Measurements from ENCODE around the gene PLEKHG4. TPM values are rescaled to one million over a fixed set of nuclear protein-coding genes. Genes with fewer than 3 reads are reported as not detected.

The PLEKHG4 gene
- total and polyA plus RNA-seq, 9 of the 15 experiments (the other 6 are each of a cell fraction or from before 2014, with no cell fraction given): 3.7 to 36.8 (median 17.9) TPM

DNA sequence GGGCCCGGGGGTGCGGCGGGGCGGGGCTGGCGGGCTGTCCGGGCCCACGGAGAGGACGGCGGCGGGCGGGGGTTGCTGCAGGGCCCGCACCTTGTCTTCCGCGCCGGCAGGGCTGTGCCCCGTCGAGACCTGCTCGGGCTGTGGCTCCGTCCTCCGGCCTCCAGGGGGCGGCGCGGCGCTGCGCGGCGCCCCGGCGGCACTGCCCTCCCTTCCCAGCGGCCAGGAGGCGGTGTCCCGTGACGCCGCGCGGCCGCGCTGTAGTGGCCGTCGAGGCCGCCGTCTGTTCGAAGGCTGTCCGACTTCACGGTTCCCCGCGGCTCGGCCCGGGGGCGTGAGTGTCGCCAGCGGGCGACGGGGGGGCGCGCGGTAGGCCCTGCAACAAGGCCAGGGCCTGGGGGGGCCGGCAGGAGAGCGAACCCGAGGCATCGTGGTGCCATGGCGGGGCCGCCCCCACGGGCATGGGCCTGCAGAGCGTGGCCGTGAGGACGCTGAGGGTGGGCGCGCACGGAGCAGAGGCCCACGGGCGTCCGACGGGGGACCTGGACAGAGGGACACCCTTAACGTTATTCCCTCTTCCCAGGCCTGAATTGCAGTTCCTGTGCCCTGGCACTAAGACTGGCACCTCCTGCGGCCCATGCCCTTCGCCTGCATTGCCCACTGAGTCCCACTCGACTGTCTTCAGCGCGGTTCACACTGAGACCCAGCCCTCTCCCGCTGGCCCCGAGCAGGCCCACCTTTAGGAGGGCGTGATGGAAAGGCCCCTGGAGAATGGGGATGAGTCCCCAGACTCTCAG, at the start of gene PLEKHG4 (continued):
- TF ChIP-seq ZBTB7A (IDR thresholded peaks at IDR 0.05; ENCODE audit: borderline replicate concordance, control insufficient read depth, low read depth, low read length) (peak; percentile 51; the same call in 1 of the 2 replicates), MTA3 (IDR thresholded peaks at IDR 0.05; ENCODE audit: borderline replicate concordance) (peak; percentile 78), GABPB1 (CRISPR knock-in tag; IDR thresholded peaks at IDR 0.05) (0 out of 2 replicates have a peak, but pooled peaks have one; percentile 16), ILF3 (IDR thresholded peaks at IDR 0.05; ENCODE audit: borderline replicate concordance) (0 out of 2 replicates have a peak, but pooled peaks have one; percentile 85), ZKSCAN1 (IDR thresholded peaks at IDR 0.05; ENCODE audit: low read depth, low read length) (peak; percentile 57; the same call in 1 of the 2 replicates), GATAD2B (IDR thresholded peaks at IDR 0.05; ENCODE audit: borderline replicate concordance) (peak; percentile 91), CBX3 (IDR thresholded peaks at IDR 0.05; ENCODE audit: borderline replicate concordance in 1 of 2, low read length in 2 of 2) (peak in 1 of 2 experiments; percentile 36; a peak in 1 of 3 replicates), MLLT1 (IDR thresholded peaks at IDR 0.05) (no peak), ZNF239 (CRISPR knock-in tag; IDR thresholded peaks at IDR 0.05) (peak; percentile 38; the same call in 1 of the 2 replicates), RFX5 (IDR thresholded peaks at IDR 0.05; ENCODE audit: low read depth, low read length) (no peak), ZNF592 (IDR thresholded peaks at IDR 0.05) (peak; percentile 94), TOE1 (IDR thresholded peaks at IDR 0.05; ENCODE audit: borderline replicate concordance) (peak; percentile 84; the same call in 1 of the 2 replicates), TOE1 (CRISPR knock-in tag; IDR thresholded peaks at IDR 0.05; ENCODE audit: borderline replicate concordance, low read depth) (no peak), PHF20 (IDR thresholded peaks at IDR 0.05; ENCODE audit: partially characterized antibody) (peak; percentile 90), ZNF41 (CRISPR knock-in tag; conservative IDR thresholded peaks at IDR 0.05) (peak; percentile 55; the same call in 1 of the 2 replicates), POLR2AphosphoS5 (IDR thresholded peaks at IDR 0.05; ENCODE audit: control insufficient read depth, insufficient read depth, low read depth, low read length) (peak; percentile 52; the same call in 1 of the 2 replicates)
- TF ChIP-seq, protein P1, sequence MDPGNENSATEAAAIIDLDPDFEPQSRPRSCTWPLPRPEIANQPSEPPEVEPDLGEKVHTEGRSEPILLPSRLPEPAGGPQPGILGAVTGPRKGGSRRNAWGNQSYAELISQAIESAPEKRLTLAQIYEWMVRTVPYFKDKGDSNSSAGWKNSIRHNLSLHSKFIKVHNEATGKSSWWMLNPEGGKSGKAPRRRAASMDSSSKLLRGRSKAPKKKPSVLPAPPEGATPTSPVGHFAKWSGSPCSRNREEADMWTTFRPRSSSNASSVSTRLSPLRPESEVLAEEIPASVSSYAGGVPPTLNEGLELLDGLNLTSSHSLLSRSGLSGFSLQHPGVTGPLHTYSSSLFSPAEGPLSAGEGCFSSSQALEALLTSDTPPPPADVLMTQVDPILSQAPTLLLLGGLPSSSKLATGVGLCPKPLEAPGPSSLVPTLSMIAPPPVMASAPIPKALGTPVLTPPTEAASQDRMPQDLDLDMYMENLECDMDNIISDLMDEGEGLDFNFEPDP (CRISPR knock-in tag; IDR thresholded peaks at IDR 0.05): 0 out of 2 replicates have a peak, but pooled peaks have one; percentile 6
- TF ChIP-seq, protein P2, sequence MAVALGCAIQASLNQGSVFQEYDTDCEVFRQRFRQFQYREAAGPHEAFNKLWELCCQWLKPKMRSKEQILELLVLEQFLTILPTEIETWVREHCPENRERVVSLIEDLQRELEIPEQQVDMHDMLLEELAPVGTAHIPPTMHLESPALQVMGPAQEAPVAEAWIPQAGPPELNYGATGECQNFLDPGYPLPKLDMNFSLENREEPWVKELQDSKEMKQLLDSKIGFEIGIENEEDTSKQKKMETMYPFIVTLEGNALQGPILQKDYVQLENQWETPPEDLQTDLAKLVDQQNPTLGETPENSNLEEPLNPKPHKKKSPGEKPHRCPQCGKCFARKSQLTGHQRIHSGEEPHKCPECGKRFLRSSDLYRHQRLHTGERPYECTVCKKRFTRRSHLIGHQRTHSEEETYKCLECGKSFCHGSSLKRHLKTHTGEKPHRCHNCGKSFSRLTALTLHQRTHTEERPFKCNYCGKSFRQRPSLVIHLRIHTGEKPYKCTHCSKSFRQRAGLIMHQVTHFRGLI (CRISPR knock-in tag; IDR thresholded peaks at IDR 0.05): no peak
